ENCODE measurements around the gene PLCXD3.

PLCXD3 gene

GRCh38 chr5:41365369-41365768 lies 145.0 kb downstream of the PLCXD3 start:
- H3K36me3 Mint-ChIP-seq (ENCODE audit: low read depth) = no peaks in the 10 kb centered on the region
- no peak overlapping the region for H3K4me3 Mint-ChIP-seq
- no peaks in the 10 kb centered on the region for H3K27me3 Mint-ChIP-seq
- no peaks in the 10 kb centered on the region for H3K9me3 Mint-ChIP-seq
- no peaks in the 10 kb centered on the region for H3K4me1 Mint-ChIP-seq (ENCODE audit: low read depth)
- H3K27ac Mint-ChIP-seq = no peak overlapping the region

DNA sequence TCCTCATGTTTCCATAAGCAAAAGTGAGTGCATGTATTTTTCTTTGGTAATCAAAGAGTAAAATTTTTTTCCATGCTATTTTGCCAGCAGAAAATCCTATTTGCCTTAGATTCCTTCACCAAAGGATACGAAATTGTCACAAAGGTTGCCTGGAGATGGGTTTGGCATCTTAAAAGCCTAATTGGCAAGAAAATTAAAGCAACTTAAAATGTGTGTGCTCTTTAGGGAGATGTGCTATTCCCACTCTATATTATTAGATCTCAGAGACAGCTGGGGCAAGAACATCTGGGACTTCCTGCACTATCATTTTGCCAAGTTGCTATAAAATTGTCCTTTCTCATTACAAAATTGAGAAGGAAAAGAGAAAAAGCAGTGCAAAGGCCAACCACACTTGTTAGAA lies 146.1 kb downstream of the PLCXD3 start:
- no peaks in the 10 kb centered on the region for H3K36me3 Mint-ChIP-seq (ENCODE audit: low read depth)
- H3K27me3 Mint-ChIP-seq = no peaks in the 10 kb centered on the region
- no peaks in the 10 kb centered on the region for H3K4me1 Mint-ChIP-seq (ENCODE audit: low read depth)
- H3K27ac Mint-ChIP-seq = no peak overlapping the region
- H3K4me3 Mint-ChIP-seq = no peak overlapping the region
- no peaks in the 10 kb centered on the region for H3K9me3 Mint-ChIP-seq

DNA sequence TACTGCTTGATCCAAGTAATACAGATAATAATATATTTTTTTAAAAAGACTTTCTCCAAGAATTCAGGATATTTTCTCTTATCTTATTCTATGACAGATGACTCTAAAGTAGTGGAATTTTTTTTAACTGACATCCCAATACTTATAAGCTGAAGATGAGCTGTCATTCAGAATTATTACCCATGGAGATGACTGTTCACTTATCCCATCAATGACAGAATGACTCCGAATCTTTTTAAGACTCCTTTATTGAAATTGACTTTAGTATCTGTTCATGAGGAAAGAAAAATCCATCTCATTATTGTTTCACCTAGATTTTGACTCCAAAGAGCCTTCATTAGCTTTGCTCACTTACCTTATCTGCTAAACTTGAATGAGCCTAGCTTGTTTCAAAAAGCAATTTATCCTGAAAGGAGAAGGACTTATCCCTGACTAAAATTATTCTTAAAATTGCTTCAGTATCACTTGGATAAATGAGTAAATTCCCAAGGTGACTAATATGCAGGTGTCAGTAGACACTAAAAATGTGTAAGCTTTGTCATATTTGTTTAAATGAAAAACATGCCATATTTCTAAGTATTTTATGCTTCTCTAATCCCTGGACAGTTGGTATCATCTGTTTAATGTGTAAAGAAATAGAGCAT lies 146.9 kb downstream of the PLCXD3 start:
- Mint-ChIP-seq H3K36me3 (ENCODE audit: low read depth) (no peaks in the 10 kb centered on the region), H3K4me1 (ENCODE audit: low read depth) (no peaks in the 10 kb centered on the region), H3K27ac (no peak overlapping the region), H3K27me3 (no peaks in the 10 kb centered on the region), H3K9me3 (no peaks in the 10 kb centered on the region), H3K4me3 (no peak overlapping the region)

DNA sequence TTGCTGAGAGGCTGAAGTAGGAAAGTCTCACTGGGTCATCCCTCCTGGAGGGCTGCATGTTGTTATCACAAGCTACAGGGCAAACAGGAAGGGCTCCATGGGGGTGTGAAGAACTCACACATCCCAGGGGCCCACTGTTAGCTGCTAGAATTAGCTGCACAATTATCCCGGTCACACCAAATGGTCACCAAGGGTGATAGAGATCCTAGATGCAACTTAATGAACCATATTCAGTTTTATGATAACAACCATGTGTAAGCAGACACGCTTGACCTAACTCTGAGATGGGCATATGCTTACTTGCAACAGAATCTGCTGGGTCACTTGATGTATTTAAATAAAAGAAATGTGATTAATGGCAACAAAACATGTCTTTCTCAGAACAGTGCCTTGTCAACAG lies 153.6 kb downstream of the PLCXD3 start:
- no peaks in the 10 kb centered on the region for H3K27me3 Mint-ChIP-seq
- H3K9me3 Mint-ChIP-seq = no peaks in the 10 kb centered on the region
- no peak overlapping the region for H3K27ac Mint-ChIP-seq
- no peak overlapping the region for H3K4me3 Mint-ChIP-seq
- H3K36me3 Mint-ChIP-seq (ENCODE audit: low read depth) = no peaks in the 10 kb centered on the region
- no peaks in the 10 kb centered on the region for H3K4me1 Mint-ChIP-seq (ENCODE audit: low read depth)

DNA sequence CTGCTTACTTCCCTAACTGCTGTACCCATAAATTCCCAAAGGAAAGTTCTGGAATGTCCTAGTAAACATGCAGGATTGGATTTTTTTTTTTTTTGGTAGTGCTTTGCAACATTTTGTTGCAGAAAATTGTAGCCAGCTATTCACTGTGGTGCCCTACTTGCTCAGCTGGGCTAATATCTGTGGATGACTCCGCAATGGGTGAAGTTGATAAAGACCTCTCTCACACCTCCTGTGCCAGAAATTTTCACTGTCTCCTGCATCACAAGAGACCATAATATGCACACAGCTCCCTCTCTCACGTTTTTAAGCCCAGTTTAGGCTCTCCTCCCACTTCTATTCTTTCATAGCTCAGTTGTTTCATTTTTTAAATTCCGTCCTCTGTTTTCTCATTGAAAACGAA lies 160.6 kb downstream of the PLCXD3 start:
- Mint-ChIP-seq H3K36me3 (ENCODE audit: low read depth) (no peaks in the 10 kb centered on the region), H3K9me3 (no peaks in the 10 kb centered on the region), H3K4me1 (ENCODE audit: low read depth) (no peaks in the 10 kb centered on the region), H3K4me3 (no peak overlapping the region), H3K27ac (no peak overlapping the region), H3K27me3 (no peaks in the 10 kb centered on the region)

DNA sequence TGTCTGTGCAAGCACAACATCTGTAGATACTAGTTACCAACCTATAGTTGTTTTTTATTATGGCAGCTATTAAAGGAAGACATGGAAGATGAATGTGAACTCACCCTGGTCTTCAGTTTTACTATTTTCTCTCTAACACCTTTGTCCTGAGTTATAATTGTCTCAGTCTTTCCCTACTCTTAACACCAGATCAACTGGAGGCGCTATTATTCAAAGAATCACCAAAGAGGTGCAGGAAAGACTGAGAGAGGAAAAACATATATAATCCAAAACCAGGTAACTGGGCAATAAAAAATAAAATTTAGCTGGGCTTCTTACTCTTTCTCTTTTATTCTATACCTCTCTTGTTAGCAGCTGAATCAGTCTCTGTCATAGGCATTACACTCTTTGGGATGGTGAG lies 162.8 kb downstream of the PLCXD3 start:
- no peaks in the 10 kb centered on the region for H3K36me3 Mint-ChIP-seq (ENCODE audit: low read depth)
- H3K4me1 Mint-ChIP-seq (ENCODE audit: low read depth) = no peaks in the 10 kb centered on the region
- H3K27me3 Mint-ChIP-seq = no peaks in the 10 kb centered on the region
- no peak overlapping the region for H3K27ac Mint-ChIP-seq
- no peaks in the 10 kb centered on the region for H3K9me3 Mint-ChIP-seq
- H3K4me3 Mint-ChIP-seq = no peak overlapping the region

DNA sequence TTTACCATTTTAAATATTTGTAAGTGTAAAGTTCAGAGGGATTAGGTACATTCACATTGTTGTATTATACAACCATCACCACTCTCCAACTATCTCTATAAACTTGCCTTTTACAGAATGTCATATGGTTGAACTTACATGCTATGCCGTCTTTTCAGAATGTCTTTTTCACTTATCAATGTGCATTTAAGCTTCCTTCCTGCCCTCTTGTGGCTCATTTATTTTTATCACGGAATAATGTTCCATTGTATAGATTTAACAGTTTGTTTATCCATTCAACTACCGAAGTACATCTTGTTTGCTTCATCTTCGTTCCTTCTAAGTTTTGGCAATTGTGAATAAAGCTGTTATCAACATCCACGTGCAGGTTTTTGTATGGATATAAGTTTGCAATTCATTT lies 163.8 kb downstream of the PLCXD3 start:
- H3K27me3 Mint-ChIP-seq = no peaks in the 10 kb centered on the region
- H3K27ac Mint-ChIP-seq = no peak overlapping the region
- no peak overlapping the region for H3K4me3 Mint-ChIP-seq
- H3K36me3 Mint-ChIP-seq (ENCODE audit: low read depth) = no peaks in the 10 kb centered on the region
- no peaks in the 10 kb centered on the region for H3K4me1 Mint-ChIP-seq (ENCODE audit: low read depth)
- no peaks in the 10 kb centered on the region for H3K9me3 Mint-ChIP-seq

GRCh38 chr5:41345295-41345694 lies 165.1 kb downstream of the PLCXD3 start:
- Mint-ChIP-seq H3K4me3 (no peak overlapping the region), H3K4me1 (ENCODE audit: low read depth) (no peaks in the 10 kb centered on the region), H3K9me3 (no peaks in the 10 kb centered on the region), H3K27ac (no peak overlapping the region), H3K27me3 (no peaks in the 10 kb centered on the region), H3K36me3 (ENCODE audit: low read depth) (no peaks in the 10 kb centered on the region)

- H3K36me3 Mint-ChIP-seq (ENCODE audit: low read depth) = no peaks in the 10 kb centered on the region
- peaks cover 3% of the 10 kb centered on the region for H3K9me3 Mint-ChIP-seq
- no peaks in the 10 kb centered on the region for H3K4me1 Mint-ChIP-seq (ENCODE audit: low read depth)
- no peak overlapping the region for H3K27ac Mint-ChIP-seq
- H3K4me3 Mint-ChIP-seq = no peak overlapping the region
- no peaks in the 10 kb centered on the region for H3K27me3 Mint-ChIP-seq
Measured at GRCh38 chr5:41339339-41339738, 171.1 kb downstream of the PLCXD3 start.

- Mint-ChIP-seq H3K27me3 (no peaks in the 10 kb centered on the region), H3K4me3 (no peak overlapping the region), H3K9me3 (peaks cover 3% of the 10 kb centered on the region), H3K36me3 (ENCODE audit: low read depth) (no peaks in the 10 kb centered on the region), H3K27ac (no peak overlapping the region), H3K4me1 (ENCODE audit: low read depth) (no peaks in the 10 kb centered on the region)
Measured at GRCh38 chr5:41338136-41338675, 172.2 kb downstream of the PLCXD3 start.

- Mint-ChIP-seq H3K4me3 (no peak overlapping the region), H3K27me3 (no peaks in the 10 kb centered on the region), H3K9me3 (peaks cover 3% of the 10 kb centered on the region), H3K27ac (no peak overlapping the region), H3K4me1 (ENCODE audit: low read depth) (no peaks in the 10 kb centered on the region), H3K36me3 (ENCODE audit: low read depth) (no peaks in the 10 kb centered on the region)
Measured at GRCh38 chr5:41337724-41338123, 172.7 kb downstream of the PLCXD3 start.

GRCh38 chr5:41337216-41337615 lies 173.2 kb downstream of the PLCXD3 start:
- H3K9me3 Mint-ChIP-seq = peaks cover 3% of the 10 kb centered on the region
- no peaks in the 10 kb centered on the region for H3K27me3 Mint-ChIP-seq
- no peaks in the 10 kb centered on the region for H3K4me1 Mint-ChIP-seq (ENCODE audit: low read depth)
- H3K4me3 Mint-ChIP-seq = no peak overlapping the region
- no peak overlapping the region for H3K27ac Mint-ChIP-seq
- no peaks in the 10 kb centered on the region for H3K36me3 Mint-ChIP-seq (ENCODE audit: low read depth)

GRCh38 chr5:41336471-41336870 lies 173.9 kb downstream of the PLCXD3 start:
- Mint-ChIP-seq H3K27me3 (no peaks in the 10 kb centered on the region), H3K9me3 (peaks cover 3% of the 10 kb centered on the region), H3K4me1 (ENCODE audit: low read depth) (no peaks in the 10 kb centered on the region), H3K27ac (no peak overlapping the region), H3K4me3 (no peak overlapping the region), H3K36me3 (ENCODE audit: low read depth) (no peaks in the 10 kb centered on the region)

- H3K27ac Mint-ChIP-seq = no peak overlapping the region
- H3K4me1 Mint-ChIP-seq (ENCODE audit: low read depth) = no peaks in the 10 kb centered on the region
- peaks cover 3% of the 10 kb centered on the region for H3K9me3 Mint-ChIP-seq
- H3K27me3 Mint-ChIP-seq = no peaks in the 10 kb centered on the region
- no peaks in the 10 kb centered on the region for H3K36me3 Mint-ChIP-seq (ENCODE audit: low read depth)
- no peak overlapping the region for H3K4me3 Mint-ChIP-seq
Measured at GRCh38 chr5:41335596-41336181, 174.7 kb downstream of the PLCXD3 start.

- Mint-ChIP-seq H3K27me3 (no peaks in the 10 kb centered on the region), H3K4me3 (no peak overlapping the region), H3K9me3 (peaks cover 3% of the 10 kb centered on the region), H3K36me3 (ENCODE audit: low read depth) (no peaks in the 10 kb centered on the region), H3K4me1 (ENCODE audit: low read depth) (no peaks in the 10 kb centered on the region), H3K27ac (no peak overlapping the region)
Measured at GRCh38 chr5:41334758-41335157, 175.6 kb downstream of the PLCXD3 start.

- no peaks in the 10 kb centered on the region for H3K4me1 Mint-ChIP-seq (ENCODE audit: low read depth)
- H3K9me3 Mint-ChIP-seq = peaks cover 3% of the 10 kb centered on the region
- no peaks in the 10 kb centered on the region for H3K27me3 Mint-ChIP-seq
- H3K27ac Mint-ChIP-seq = no peak overlapping the region
- H3K36me3 Mint-ChIP-seq (ENCODE audit: low read depth) = no peaks in the 10 kb centered on the region
- no peak overlapping the region for H3K4me3 Mint-ChIP-seq
Measured at GRCh38 chr5:41334221-41334620, 176.2 kb downstream of the PLCXD3 start.
